Stimulated activated CD8-positive, alpha-beta memory T cell treated with anti-CD3 and anti-CD28 coated beads, Interleukin-7, amount 100 ng/mL, for 48 hours (primary cell): ENCODE results near the gene FBXL22.
"Not testable (repeated sequence)": the region's sequence is repeated elsewhere in the genome, so short reads cannot be mapped to it uniquely, and the experiment has no call there.

Source experiments
- DNase-seq, 2 donors: peaks; one replicate each; pipeline ENCODE4 v3.0.0-alpha.2; 2020; ENCODE audit warnings: low read depth in 1 of 2; ENCODE audit errors: extremely low read depth in 1 of 2

The FBXL22 gene

DNA sequence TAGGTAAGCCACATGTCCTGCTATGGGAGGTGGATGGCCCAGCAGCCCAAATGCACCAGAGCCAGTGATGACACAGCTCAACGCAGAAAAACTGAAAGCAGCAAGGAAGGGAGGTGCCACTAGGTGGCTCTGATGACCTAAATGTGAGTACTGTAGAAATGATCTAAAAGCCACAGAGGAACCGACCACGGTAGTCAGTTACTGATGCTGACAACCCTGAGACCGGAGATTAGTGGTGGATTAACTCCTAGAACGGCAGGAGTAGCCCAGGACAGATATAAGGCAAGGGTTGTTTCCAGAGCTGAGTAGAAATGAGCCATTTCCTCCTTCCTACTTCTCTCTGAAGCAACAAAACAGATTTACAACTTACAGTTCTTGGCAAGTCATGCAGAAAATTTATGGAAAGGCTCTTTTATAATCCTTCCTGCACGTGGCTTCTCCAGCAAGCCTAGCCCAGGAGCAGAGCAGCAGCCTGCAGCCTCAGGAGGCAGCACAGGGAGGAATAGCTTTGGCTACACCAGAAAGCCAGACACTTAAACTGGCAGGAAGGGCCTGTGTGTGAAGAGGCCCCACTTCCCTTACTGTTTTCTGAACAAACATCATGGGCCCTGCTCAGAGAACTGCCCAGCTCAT, 13.1 kb downstream of the FBXL22 start:
- DNase-seq: peak in 1 of 2 donors; percentile 72

DNA sequence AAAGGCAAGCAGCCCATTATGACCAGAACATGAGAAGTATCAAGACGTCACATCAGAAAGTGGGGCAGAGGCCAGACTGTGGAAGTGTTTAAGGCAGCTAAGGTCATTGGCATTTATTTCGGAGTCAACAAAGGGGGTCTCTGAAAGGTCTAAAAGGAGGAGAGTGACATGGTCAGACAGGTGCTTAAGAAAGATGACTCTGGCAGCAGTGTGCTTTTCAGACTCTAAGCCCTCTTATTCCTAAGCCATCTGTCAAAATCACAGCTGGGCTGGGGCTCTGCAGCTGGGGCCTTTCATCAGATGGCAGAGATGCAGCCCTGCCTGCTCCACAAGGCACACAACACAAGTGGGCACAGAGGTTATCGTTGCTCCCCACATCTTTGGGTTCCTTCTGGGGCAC, 14.0 kb downstream of the FBXL22 start:
- no peak for DNase-seq

- DNase-seq: no peak
Measured at GRCh38 chr15:63612300-63612699, 15.1 kb downstream of the FBXL22 start.

DNA sequence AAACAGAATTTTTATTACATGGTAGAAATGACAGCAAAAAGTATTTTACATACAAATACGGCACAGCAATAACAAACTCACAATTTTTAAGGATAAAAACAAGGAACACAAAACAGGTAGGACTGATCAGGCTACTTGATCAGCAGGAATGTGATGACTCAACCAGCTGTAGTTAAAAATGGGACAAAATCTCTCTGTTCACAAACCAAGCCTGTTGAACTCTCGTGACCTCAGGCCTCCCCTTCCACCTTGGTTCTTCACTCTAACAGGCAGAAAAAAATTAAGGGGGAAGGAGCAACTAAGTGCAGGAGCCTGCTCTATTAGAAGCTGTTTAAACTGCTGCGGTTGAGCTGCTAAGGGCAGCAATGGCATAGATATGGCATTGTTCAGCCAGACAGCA, 18.7 kb downstream of the FBXL22 start:
- DNase-seq: no peak

DNA sequence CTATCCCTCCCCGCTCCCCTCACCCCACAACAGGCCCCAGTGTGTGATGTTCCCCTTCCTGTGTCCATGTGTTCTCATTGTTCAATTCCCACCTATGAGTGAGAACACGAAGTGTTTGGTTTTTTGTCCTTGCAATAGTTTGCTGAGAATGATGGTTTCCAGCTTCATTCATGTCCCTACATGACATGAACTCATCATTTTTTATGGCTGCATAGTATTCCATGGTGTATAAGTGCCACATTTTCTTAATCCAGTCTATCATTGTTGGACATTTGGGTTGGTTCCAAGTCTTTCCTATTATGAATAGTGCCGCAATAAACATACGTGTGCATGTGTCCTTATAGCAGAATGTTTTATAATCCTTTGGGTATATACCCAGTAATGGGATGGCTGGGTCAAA, 20.0 kb downstream of the FBXL22 start:
- DNase-seq: not testable (repeated sequence)

GRCh38 chr15:63617627-63618026, 20.4 kb downstream of the FBXL22 start:
- not testable (repeated sequence) for DNase-seq

- DNase-seq: not testable (repeated sequence)
Measured at GRCh38 chr15:63620760-63621159, 23.6 kb downstream of the FBXL22 start.

GRCh38 chr15:63623232-63623969, 26.2 kb downstream of the FBXL22 start:
- no peak for DNase-seq

DNA sequence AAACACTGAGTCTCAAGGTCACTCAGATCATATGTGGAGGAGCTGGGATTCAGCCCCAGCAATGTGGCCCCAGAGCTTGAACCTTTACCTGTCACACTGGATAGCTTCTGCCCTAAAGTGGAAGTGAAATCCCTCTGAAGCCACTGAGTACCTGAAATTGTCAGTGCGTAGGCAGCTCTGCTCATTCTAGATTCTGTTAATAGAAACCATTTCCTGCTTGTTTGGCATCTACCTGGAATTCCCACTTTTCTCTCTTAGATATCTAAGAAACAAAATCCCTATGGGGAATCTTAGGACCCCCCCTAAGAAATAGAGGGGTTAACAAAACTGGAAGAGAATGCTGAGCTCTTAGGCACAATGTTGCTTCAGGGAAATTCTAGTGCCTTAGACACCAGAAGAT, 29.8 kb downstream of the FBXL22 start:
- no peak for DNase-seq

- DNase-seq: no peak
Measured at GRCh38 chr15:63628123-63628822, 31.1 kb downstream of the FBXL22 start.

DNA sequence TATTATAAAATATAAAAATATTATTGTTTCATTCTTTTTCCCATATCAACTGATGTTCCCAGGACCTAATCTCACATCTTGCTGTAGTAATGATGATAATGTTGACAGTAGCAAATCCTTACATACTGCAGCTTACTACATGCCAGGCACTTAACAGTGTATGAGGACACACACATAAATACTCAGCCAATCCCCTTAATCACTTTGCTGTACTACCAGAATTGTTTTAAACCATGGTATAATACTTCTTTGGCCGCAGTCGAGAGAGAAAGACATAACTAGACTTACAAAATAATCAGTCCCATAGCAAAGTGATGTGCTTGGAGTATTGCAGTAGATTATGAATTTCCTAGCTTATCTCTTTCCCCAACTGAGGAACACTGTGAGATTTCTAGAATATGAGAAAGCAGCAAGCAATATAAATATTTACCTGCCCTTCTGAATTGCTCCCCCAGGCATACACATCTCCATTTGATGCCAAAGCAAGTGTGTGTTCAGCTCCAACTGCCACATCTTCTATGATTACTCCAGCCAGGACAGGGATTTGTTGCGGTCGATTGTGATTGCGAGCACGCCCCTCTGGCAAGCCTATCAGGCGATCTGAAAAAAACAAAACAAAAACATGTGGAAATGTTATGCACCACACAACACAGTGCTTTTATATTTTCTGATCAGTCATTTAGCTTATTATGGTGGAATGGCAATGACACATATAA, 33.0 kb downstream of the FBXL22 start:
- no peak for DNase-seq

DNA sequence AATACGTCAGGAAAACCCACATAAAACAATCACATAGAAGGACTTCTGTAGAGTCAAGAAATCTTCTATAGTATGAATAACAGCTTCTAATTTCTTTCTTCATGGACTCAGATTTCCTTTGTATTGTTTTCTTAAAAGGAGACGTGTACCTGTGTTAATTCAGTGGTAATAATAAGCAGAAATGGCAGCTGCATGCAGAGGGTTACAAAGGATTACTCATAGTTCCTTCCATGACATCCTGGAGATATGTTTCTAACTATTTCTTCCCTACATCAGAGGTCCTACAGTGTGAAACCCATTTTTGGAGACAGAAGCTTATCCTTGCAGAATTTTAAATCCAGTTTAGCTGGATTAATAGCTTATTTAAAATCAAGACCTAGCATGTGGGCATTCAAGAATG, 36.1 kb downstream of the FBXL22 start:
- no peak for DNase-seq

- DNase-seq: no peak
Measured at GRCh38 chr15:63634154-63634553, 37.0 kb downstream of the FBXL22 start.

DNA sequence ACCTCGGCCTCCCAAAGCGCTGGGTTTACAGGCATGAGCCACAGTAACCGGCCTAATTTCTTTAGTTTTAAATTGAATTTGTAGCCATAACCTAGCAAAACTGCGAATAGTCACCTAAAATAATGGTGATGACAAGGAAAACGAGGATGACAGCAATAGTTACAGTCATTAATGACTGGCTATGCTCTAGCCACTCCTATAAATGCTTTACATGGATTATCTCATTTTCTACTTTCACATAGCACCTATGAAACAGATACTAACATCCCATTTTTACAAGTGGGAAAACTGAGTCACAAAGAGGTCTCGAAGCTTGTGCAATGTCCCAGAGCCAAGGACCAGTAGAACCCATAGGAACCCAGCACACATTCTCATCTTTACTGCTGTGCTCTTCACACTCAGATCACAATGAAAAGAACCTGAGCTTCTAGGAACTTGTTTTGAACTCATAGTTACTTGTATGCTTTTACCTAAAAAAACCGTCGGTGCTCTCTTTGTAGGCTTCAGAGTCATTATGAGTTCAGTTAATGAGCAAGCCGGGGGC, 39.4 kb downstream of the FBXL22 start:
- DNase-seq: no peak

DNA sequence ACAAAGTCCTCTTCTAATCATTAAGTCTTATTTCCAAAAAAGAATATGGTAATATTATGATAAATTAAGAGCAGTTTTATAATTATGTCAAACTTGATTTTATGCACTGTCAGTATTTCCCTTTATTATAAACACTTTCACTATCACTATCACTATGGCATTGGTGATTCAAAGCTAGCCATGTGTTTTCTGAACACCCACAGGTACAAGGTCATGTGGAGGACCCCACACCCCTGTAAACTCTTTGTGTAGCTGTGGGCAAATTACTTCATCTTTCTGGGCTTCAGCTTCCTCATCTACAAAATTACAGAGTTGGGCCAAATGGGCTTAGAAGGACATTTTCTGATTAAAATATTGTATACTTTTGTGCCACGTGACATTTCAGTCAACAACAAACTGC, 41.7 kb downstream of the FBXL22 start:
- DNase-seq: no peak

- DNase-seq: no peak
Measured at GRCh38 chr15:63640146-63640545, 43.0 kb downstream of the FBXL22 start.
